GM23338 (cell line): ENCODE measurements around the gene NRBP1.
A peak's percentile ranks its signal among the peaks of the same experiment; 100 is the strongest.

Source experiments
- CREB1 ChIP-seq: fragments of 250-450 bp; sonication (Bioruptor Pico); IDR thresholded peaks from 2 replicates; pipeline ENCODE4 v1.5.0; 2020; ENCODE audit warnings: low read depth, mild to moderate bottlenecking, moderate library complexity
- EZH2 ChIP-seq: fragments of 200-600 bp; sonication (generic); IDR thresholded peaks from one replicate; pipeline ENCODE4 v1.8.0; 2017; ENCODE audit warnings: antibody characterized with exemption, mild to moderate bottlenecking, low read depth; ENCODE audit not compliant: unreplicated experiment
- JUNB ChIP-seq: IDR thresholded peaks from one replicate; pipeline ENCODE4 v1.6.1; 2016; ENCODE audit warnings: antibody characterized with exemption; ENCODE audit not compliant: unreplicated experiment
- NANOG ChIP-seq: IDR thresholded peaks from 2 replicates; pipeline ENCODE4 v1.6.1; 2016; ENCODE audit warnings: antibody characterized with exemption, borderline replicate concordance
- POLR2AphosphoS5 ChIP-seq: IDR thresholded peaks from 2 replicates; pipeline ENCODE4 v1.6.1; 2016; ENCODE audit warnings: antibody characterized with exemption, low read depth
- TF ChIP-seq, protein P1 (sequence below): IDR thresholded peaks from one replicate; pipeline ENCODE4 v1.6.1; 2018; ENCODE audit warnings: antibody characterized with exemption; ENCODE audit not compliant: unreplicated experiment
- TF ChIP-seq, protein P2 (sequence below), 2 experiments: fragments of 200-600 bp in 1 of 2; sonication (generic) in 1 of 2; conservative IDR thresholded peaks; 2 replicates each; pipeline versions ENCODE4 v1.5.1 to v1.6.1; 2016 to 2017; ENCODE audit warnings: antibody characterized with exemption in 2 of 2, low read depth in 2 of 2, mild to moderate bottlenecking in 2 of 2, moderate library complexity in 1 of 2
- TF ChIP-seq, protein P3 (sequence below): IDR thresholded peaks from 2 replicates; pipeline ENCODE4 v1.6.1; 2016; ENCODE audit warnings: antibody characterized with exemption

DNA sequence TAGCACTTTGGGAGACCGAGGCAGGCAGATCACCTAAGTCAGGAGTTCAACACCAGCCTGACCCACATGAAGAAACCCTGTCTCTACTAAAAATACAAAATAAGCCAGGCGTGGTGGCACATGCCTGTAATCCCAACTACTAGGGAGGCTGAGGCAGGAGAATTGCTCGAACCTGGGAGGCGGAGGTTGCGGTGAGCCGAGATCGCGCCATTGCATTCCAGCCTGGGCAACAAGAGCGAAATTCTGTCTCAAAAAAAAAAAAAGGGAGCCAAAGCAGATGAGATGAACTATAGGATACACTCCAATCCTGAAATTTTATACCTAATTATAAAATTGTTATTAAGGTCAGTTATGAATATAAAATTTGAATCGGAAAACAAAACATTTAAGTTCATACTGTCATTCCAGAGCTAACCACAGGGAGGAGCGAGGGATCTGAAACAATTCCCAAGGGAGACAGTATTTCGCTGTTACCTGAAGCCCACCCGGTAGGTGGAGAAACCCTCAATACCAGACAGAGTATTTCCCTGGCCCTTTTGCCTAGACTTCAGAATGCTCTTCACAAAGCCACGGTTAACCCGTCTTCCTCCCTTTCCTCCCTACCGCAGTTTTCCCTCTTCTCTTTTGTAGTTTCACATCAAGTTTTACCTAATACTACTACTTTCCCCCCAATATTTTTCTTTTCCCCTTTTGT lies 20.5 kb upstream of the NRBP1 start:
- TF ChIP-seq, protein P1, sequence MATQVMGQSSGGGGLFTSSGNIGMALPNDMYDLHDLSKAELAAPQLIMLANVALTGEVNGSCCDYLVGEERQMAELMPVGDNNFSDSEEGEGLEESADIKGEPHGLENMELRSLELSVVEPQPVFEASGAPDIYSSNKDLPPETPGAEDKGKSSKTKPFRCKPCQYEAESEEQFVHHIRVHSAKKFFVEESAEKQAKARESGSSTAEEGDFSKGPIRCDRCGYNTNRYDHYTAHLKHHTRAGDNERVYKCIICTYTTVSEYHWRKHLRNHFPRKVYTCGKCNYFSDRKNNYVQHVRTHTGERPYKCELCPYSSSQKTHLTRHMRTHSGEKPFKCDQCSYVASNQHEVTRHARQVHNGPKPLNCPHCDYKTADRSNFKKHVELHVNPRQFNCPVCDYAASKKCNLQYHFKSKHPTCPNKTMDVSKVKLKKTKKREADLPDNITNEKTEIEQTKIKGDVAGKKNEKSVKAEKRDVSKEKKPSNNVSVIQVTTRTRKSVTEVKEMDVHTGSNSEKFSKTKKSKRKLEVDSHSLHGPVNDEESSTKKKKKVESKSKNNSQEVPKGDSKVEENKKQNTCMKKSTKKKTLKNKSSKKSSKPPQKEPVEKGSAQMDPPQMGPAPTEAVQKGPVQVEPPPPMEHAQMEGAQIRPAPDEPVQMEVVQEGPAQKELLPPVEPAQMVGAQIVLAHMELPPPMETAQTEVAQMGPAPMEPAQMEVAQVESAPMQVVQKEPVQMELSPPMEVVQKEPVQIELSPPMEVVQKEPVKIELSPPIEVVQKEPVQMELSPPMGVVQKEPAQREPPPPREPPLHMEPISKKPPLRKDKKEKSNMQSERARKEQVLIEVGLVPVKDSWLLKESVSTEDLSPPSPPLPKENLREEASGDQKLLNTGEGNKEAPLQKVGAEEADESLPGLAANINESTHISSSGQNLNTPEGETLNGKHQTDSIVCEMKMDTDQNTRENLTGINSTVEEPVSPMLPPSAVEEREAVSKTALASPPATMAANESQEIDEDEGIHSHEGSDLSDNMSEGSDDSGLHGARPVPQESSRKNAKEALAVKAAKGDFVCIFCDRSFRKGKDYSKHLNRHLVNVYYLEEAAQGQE, result no peak
- TF ChIP-seq, protein P2, sequence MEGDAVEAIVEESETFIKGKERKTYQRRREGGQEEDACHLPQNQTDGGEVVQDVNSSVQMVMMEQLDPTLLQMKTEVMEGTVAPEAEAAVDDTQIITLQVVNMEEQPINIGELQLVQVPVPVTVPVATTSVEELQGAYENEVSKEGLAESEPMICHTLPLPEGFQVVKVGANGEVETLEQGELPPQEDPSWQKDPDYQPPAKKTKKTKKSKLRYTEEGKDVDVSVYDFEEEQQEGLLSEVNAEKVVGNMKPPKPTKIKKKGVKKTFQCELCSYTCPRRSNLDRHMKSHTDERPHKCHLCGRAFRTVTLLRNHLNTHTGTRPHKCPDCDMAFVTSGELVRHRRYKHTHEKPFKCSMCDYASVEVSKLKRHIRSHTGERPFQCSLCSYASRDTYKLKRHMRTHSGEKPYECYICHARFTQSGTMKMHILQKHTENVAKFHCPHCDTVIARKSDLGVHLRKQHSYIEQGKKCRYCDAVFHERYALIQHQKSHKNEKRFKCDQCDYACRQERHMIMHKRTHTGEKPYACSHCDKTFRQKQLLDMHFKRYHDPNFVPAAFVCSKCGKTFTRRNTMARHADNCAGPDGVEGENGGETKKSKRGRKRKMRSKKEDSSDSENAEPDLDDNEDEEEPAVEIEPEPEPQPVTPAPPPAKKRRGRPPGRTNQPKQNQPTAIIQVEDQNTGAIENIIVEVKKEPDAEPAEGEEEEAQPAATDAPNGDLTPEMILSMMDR (conservative IDR thresholded peaks at IDR 0.05; ENCODE audit: low read depth in 2 of 2), result peak; percentile 65 to 70
- no peak for TF ChIP-seq EZH2
- TF ChIP-seq CREB1 (CRISPR knock-in tag), result no peak
- no peak for TF ChIP-seq POLR2AphosphoS5
- TF ChIP-seq, protein P3, sequence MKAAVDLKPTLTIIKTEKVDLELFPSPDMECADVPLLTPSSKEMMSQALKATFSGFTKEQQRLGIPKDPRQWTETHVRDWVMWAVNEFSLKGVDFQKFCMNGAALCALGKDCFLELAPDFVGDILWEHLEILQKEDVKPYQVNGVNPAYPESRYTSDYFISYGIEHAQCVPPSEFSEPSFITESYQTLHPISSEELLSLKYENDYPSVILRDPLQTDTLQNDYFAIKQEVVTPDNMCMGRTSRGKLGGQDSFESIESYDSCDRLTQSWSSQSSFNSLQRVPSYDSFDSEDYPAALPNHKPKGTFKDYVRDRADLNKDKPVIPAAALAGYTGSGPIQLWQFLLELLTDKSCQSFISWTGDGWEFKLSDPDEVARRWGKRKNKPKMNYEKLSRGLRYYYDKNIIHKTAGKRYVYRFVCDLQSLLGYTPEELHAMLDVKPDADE, result no peak
- no peak for TF ChIP-seq JUNB
- TF ChIP-seq NANOG, result no peak
